KMS-11 (cell line): ENCODE data around the gene UBE3A.

Experiments
- H2AFZ ChIP-seq: fragments of 200-600 bp; sonication (generic); 2 replicates; pipeline ENCODE4 v1.6.1; 2016; ENCODE audit warnings: antibody characterized with exemption, mixed run types, low read depth
- H3K27ac ChIP-seq: fragments of 200-600 bp; sonication (generic); 2 replicates; pipeline ENCODE4 v1.6.1; 2016; ENCODE audit warnings: mild to moderate bottlenecking, mixed run types
- H3K27me3 ChIP-seq: fragments of 200-600 bp; sonication (generic); 2 replicates; pipeline ENCODE4 v1.6.1; 2017; ENCODE audit warnings: mild to moderate bottlenecking, low read depth, mixed run types, moderate library complexity; ENCODE audit not compliant: insufficient read depth
- H3K36me3 ChIP-seq: fragments of 200-600 bp; sonication (generic); 2 replicates; pipeline ENCODE4 v1.6.1; 2017; ENCODE audit warnings: mild to moderate bottlenecking, mixed run types; ENCODE audit not compliant: insufficient read depth
- H3K4me1 ChIP-seq: fragments of 200-600 bp; sonication (generic); 2 replicates; pipeline ENCODE4 v1.6.1; 2016; ENCODE audit warnings: mild to moderate bottlenecking, low read depth, mixed run types; ENCODE audit not compliant: poor library complexity, severe bottlenecking
- H3K4me2 ChIP-seq: fragments of 200-600 bp; sonication (generic); 2 replicates; pipeline ENCODE4 v1.7.0; 2016; ENCODE audit warnings: mild to moderate bottlenecking, mixed run types
- H3K4me3 ChIP-seq: fragments of 200-600 bp; sonication (generic); IDR thresholded peaks from 2 replicates; pipeline ENCODE4 v1.6.1; 2017; ENCODE audit warnings: low read depth, low read length, mixed read lengths; ENCODE audit not compliant: insufficient read depth
- H3K79me2 ChIP-seq: fragments of 200-600 bp; sonication (generic); 2 replicates; pipeline ENCODE4 v1.6.1; 2016; ENCODE audit warnings: low read depth, mixed run types; ENCODE audit not compliant: insufficient read depth
- H3K9ac ChIP-seq: fragments of 200-600 bp; sonication (generic); 2 replicates; pipeline ENCODE4 v1.6.1; 2016; ENCODE audit warnings: mild to moderate bottlenecking, mixed run types
- H4K20me1 ChIP-seq: fragments of 200-600 bp; sonication (generic); 2 replicates; pipeline ENCODE4 v1.6.1; 2016; ENCODE audit warnings: mild to moderate bottlenecking, mixed run types; ENCODE audit not compliant: insufficient read depth
- TF ChIP-seq, protein P1 (sequence below): fragments of 200-600 bp; sonication (generic); conservative IDR thresholded peaks from 2 replicates; pipeline ENCODE4 v1.6.1; 2017; ENCODE audit warnings: low read depth, mild to moderate bottlenecking, antibody characterized with exemption, low read length, moderate library complexity, mixed read lengths

UBE3A gene

DNA sequence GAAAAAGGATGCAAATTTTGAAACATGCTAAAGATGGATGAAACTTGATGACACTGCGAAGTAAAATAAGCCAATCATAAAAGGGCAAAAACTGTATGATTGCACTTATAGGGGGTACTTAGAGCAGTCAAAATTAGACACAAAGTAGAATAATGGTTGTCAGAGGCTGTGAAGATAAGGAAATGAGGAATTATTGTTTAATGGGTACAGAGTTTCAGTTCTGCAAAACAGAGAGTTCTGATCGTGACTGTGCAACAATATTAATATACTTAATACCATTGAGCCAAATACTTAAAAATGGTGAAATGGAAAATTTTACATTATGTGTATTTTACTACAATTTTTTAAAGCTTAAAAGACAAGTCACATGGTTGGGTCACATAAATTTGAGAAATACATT, 35.1 kb downstream of the UBE3A start:
- Histone ChIP-seq H3K4me3 (no peak overlapping the region), H3K27me3 (no peaks in the 10 kb centered on the region), H3K9ac (no peak overlapping the region), H3K4me1 (no peaks in the 10 kb centered on the region), H2AFZ (no peak overlapping the region), H3K79me2 (no peaks in the 10 kb centered on the region), H3K27ac (no peak overlapping the region), H3K4me2 (no peak overlapping the region), H4K20me1 (no peaks in the 10 kb centered on the region), H3K36me3 (no peaks in the 10 kb centered on the region)
- TF ChIP-seq, protein P1, sequence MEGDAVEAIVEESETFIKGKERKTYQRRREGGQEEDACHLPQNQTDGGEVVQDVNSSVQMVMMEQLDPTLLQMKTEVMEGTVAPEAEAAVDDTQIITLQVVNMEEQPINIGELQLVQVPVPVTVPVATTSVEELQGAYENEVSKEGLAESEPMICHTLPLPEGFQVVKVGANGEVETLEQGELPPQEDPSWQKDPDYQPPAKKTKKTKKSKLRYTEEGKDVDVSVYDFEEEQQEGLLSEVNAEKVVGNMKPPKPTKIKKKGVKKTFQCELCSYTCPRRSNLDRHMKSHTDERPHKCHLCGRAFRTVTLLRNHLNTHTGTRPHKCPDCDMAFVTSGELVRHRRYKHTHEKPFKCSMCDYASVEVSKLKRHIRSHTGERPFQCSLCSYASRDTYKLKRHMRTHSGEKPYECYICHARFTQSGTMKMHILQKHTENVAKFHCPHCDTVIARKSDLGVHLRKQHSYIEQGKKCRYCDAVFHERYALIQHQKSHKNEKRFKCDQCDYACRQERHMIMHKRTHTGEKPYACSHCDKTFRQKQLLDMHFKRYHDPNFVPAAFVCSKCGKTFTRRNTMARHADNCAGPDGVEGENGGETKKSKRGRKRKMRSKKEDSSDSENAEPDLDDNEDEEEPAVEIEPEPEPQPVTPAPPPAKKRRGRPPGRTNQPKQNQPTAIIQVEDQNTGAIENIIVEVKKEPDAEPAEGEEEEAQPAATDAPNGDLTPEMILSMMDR = no peak

DNA sequence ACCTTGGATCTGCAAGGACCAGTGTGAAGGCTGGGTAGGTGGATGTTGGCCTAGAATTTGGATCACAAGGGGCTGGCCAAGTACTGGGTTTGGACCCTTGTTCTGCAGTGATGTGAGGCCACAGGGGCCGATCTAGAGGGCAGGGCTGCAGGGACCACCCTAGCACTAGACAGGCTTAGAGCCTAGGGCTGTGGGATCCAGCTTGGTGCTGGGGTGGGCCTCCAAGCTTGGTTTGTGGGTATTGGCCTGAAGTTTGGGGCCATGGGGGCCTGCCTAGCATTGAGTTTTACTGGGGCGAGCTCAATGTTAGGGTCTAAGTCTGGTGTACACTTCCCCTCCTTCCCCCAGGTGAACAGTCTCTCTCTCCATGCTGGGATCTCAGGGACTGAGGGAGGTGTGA, 36.5 kb downstream of the UBE3A start:
- no peaks in the 10 kb centered on the region for H3K27me3 ChIP-seq
- TF ChIP-seq, protein P1 = no peak
- H2AFZ ChIP-seq = no peak overlapping the region
- no peaks in the 10 kb centered on the region for H3K36me3 ChIP-seq
- no peak overlapping the region for H3K27ac ChIP-seq
- no peaks in the 10 kb centered on the region for H3K79me2 ChIP-seq
- H3K4me2 ChIP-seq = no peak overlapping the region
- H3K4me1 ChIP-seq = no peaks in the 10 kb centered on the region
- no peak overlapping the region for H3K9ac ChIP-seq
- no peaks in the 10 kb centered on the region for H4K20me1 ChIP-seq
- no peak overlapping the region for H3K4me3 ChIP-seq

DNA sequence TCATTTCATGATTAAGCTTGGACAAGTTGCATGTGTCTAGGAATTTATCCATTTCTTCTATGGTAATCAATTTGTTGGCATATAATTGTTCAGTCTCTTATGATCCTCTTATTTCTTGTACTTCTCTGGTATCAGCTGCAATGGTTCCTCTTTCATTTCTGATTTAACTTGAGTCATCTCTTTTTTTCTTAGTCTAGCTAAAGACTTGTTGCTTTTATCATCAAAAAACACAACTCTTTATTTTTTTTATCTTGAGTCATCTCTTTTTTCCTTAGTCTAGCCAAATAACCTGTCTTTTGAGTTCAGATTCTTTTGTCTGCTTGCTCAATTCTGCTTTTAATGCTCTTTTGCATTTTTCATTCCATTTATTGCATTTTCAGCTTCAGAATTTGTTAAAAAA, 37.3 kb downstream of the UBE3A start:
- H3K4me2 ChIP-seq = no peak overlapping the region
- H3K27ac ChIP-seq = no peak overlapping the region
- H4K20me1 ChIP-seq = no peaks in the 10 kb centered on the region
- no peaks in the 10 kb centered on the region for H3K36me3 ChIP-seq
- H3K79me2 ChIP-seq = no peaks in the 10 kb centered on the region
- no peak overlapping the region for H3K9ac ChIP-seq
- no peaks in the 10 kb centered on the region for H3K27me3 ChIP-seq
- no peaks in the 10 kb centered on the region for H3K4me1 ChIP-seq
- no peak overlapping the region for H3K4me3 ChIP-seq
- TF ChIP-seq, protein P1 = no peak
- H2AFZ ChIP-seq = no peak overlapping the region

DNA sequence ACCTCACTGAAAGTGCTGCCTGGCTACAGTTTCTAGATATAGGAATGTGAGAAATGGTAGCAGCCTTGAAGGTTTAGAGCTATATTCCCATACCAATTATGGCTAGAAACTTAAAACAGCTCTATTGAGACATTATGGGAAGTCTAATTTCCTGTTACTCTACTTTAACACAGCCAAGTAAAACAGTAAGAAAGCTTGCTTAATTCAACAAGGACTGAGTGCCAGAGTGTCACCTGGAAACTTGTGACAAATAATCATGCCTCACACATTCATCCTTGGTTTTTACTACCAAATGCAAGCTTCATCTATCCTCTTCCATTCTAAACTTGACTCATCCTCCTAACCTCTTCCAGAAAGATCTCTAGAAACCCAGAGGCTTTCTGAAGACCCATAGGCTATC, 41.7 kb downstream of the UBE3A start:
- TF ChIP-seq, protein P1 = no peak
- Histone ChIP-seq H3K9ac (no peak overlapping the region), H4K20me1 (no peaks in the 10 kb centered on the region), H3K36me3 (no peaks in the 10 kb centered on the region), H2AFZ (no peak overlapping the region), H3K27me3 (no peaks in the 10 kb centered on the region), H3K4me2 (no peak overlapping the region), H3K79me2 (no peaks in the 10 kb centered on the region), H3K4me1 (no peaks in the 10 kb centered on the region), H3K27ac (no peak overlapping the region), H3K4me3 (no peak overlapping the region)

DNA sequence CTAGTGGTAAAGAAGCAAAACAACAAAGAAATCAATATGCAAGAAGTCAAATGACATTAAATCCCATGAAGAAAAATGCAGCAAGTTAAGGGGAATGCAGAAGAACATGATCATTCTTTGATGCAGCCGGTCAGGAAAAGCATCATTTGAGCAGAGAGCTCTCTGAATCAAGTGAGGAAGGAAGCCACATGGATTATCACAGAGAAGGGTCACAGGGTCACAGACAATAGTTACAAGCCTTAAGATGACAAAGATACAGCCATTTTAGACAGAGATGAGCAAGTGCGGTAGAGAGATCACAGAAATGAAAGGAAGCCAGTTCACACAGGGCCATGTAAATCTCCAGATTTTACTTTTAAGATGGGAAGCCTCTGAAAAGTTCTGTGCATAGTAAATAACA, 43.9 kb downstream of the UBE3A start:
- no peaks in the 10 kb centered on the region for H3K4me1 ChIP-seq
- H3K9ac ChIP-seq = no peak overlapping the region
- no peaks in the 10 kb centered on the region for H3K79me2 ChIP-seq
- H3K4me2 ChIP-seq = no peak overlapping the region
- TF ChIP-seq, protein P1 = no peak
- H3K4me3 ChIP-seq = no peak overlapping the region
- H3K36me3 ChIP-seq = no peaks in the 10 kb centered on the region
- no peaks in the 10 kb centered on the region for H3K27me3 ChIP-seq
- H4K20me1 ChIP-seq = no peaks in the 10 kb centered on the region
- H3K27ac ChIP-seq = no peak overlapping the region
- H2AFZ ChIP-seq = no peak overlapping the region
